ENCODE measurements around the gene CCDC141. TPM values are rescaled to one million over a fixed set of nuclear protein-coding genes. Genes with fewer than 3 reads are reported as not detected.

CCDC141 gene
- total and polyA plus RNA-seq, 2 experiments from 2014 or later: 11.7 to 13.4 TPM

- TF ChIP-seq, protein P1, sequence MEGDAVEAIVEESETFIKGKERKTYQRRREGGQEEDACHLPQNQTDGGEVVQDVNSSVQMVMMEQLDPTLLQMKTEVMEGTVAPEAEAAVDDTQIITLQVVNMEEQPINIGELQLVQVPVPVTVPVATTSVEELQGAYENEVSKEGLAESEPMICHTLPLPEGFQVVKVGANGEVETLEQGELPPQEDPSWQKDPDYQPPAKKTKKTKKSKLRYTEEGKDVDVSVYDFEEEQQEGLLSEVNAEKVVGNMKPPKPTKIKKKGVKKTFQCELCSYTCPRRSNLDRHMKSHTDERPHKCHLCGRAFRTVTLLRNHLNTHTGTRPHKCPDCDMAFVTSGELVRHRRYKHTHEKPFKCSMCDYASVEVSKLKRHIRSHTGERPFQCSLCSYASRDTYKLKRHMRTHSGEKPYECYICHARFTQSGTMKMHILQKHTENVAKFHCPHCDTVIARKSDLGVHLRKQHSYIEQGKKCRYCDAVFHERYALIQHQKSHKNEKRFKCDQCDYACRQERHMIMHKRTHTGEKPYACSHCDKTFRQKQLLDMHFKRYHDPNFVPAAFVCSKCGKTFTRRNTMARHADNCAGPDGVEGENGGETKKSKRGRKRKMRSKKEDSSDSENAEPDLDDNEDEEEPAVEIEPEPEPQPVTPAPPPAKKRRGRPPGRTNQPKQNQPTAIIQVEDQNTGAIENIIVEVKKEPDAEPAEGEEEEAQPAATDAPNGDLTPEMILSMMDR (conservative IDR thresholded peaks at IDR 0.05; ENCODE audit: low read depth in 2 of 2): no peak
- TF ChIP-seq POLR2AphosphoS5 (IDR thresholded peaks at IDR 0.05; ENCODE audit: low read depth): no peak
- TF ChIP-seq EZH2phosphoT487 (IDR thresholded peaks at IDR 0.05; ENCODE audit: unreplicated experiment): no peak
- no peak for TF ChIP-seq ZNF331 (CRISPR knock-in tag; IDR thresholded peaks at IDR 0.05; ENCODE audit: low read depth)
These were observed 122.8 kb downstream of the CCDC141 start (continued) for GRCh38 chr2:178927173-178927572.

- Histone ChIP-seq H2AFZ (no peak overlapping the region), H4K20me1 (replicated peaks; ENCODE audit: insufficient read depth) (no peaks in the 10 kb centered on the region), H3F3A (replicated peaks; ENCODE audit: low read depth) (no peaks in the 10 kb centered on the region), H3K4me2 (no peak overlapping the region), H3K79me2 (replicated peaks; ENCODE audit: insufficient read depth) (no peaks in the 10 kb centered on the region), H3K9me2 (ENCODE audit: insufficient read depth) (no peaks in the 10 kb centered on the region), H3K4me3 (no peak overlapping the region), H3K27me3 (ENCODE audit: insufficient read depth) (no peaks in the 10 kb centered on the region), H3K36me3 (ENCODE audit: insufficient read depth) (no peaks in the 10 kb centered on the region), H3K27ac (ENCODE audit: low read depth) (no peak overlapping the region), H3K4me1 (ENCODE audit: insufficient read depth) (no peaks in the 10 kb centered on the region)
- no peak overlapping the region for H3K27ac Mint-ChIP-seq
- H3K27me3 Mint-ChIP-seq (ENCODE audit: insufficient read depth, low read depth, poor library complexity): no peaks in the 10 kb centered on the region
- H3K4me3 Mint-ChIP-seq: no peak overlapping the region
- no peaks in the 10 kb centered on the region for H3K36me3 Mint-ChIP-seq (ENCODE audit: low read depth)
- H3K9me3 Mint-ChIP-seq: no peaks in the 10 kb centered on the region
- H3K4me1 Mint-ChIP-seq: peaks cover 8% of the 10 kb centered on the region
- no peak for DNase-seq (ENCODE audit: low spot score)
- ATAC-seq: no peak
- TF ChIP-seq EZH2phosphoT487 (IDR thresholded peaks at IDR 0.05; ENCODE audit: unreplicated experiment): no peak
- no peak for TF ChIP-seq REST (IDR thresholded peaks at IDR 0.05; ENCODE audit: unreplicated experiment)
- no peak for TF ChIP-seq JUNB (IDR thresholded peaks at IDR 0.05; ENCODE audit: unreplicated experiment)
- no peak for TF ChIP-seq STAT1 (IDR thresholded peaks at IDR 0.05; ENCODE audit: unreplicated experiment)
- TF ChIP-seq EZH2 (IDR thresholded peaks at IDR 0.05; ENCODE audit: low read depth, unreplicated experiment): no peak
- TF ChIP-seq NANOG (IDR thresholded peaks at IDR 0.05; ENCODE audit: borderline replicate concordance): no peak
- TF ChIP-seq CREB1 (CRISPR knock-in tag; IDR thresholded peaks at IDR 0.05; ENCODE audit: low read depth): no peak
- TF ChIP-seq ZNF331 (CRISPR knock-in tag; IDR thresholded peaks at IDR 0.05; ENCODE audit: low read depth): no peak
- no peak for TF ChIP-seq ETS1 (IDR thresholded peaks at IDR 0.05)
- TF ChIP-seq, protein P1 (conservative IDR thresholded peaks at IDR 0.05; ENCODE audit: low read depth in 2 of 2): no peak
These were observed 125.1 kb downstream of the CCDC141 start for GRCh38 chr2:178924817-178925216.

Measured in GM23338 (cell line).